Tibial artery (tissue), 4 donors: ENCODE data around the gene MICU2.

Experiments used
- DNase-seq, 2 donors: peaks; one replicate each; pipeline ENCODE4 v3.0.0-alpha.2; 2019
- H3K27ac ChIP-seq, 2 donors: fragments of 200-600 bp; sonication (generic) in 1 of 2; 1 replicate in 1 of 2; 2 replicates in 1 of 2; pipeline ENCODE4 v1.5.1; 2018 to 2019; ENCODE audit warnings: mild to moderate bottlenecking in 1 of 2
- H3K27me3 ChIP-seq, 2 donors: fragments of 200-600 bp; sonication (generic) in 1 of 2; one replicate each; pipeline versions ENCODE4 v1.5.1 to v1.6.0; 2016 to 2019
- H3K36me3 ChIP-seq, 3 donors: fragments of 200-600 bp; sonication (generic) in 2 of 3; one replicate each; pipeline ENCODE4 v1.5.1; 2016 to 2019; ENCODE audit warnings: mild to moderate bottlenecking in 2 of 3
- H3K4me1 ChIP-seq, 4 donors: fragments of 200-600 bp; sonication (generic) in 2 of 4; 1 replicate in 3 of 4; 2 replicates in 1 of 4; pipeline ENCODE4 v1.5.1; 2016 to 2019
- H3K4me3 ChIP-seq, 2 donors: fragments of 200-600 bp; sonication (generic) in 1 of 2; 1 replicate in 1 of 2; 2 replicates in 1 of 2; pipeline ENCODE4 v1.5.1; 2018 to 2019; ENCODE audit warnings: mild to moderate bottlenecking in 2 of 2
- H3K9me3 ChIP-seq, 3 donors: fragments of 200-600 bp; sonication (generic) in 1 of 3; one replicate each; pipeline ENCODE4 v1.5.1; 2016 to 2019
- intact Hi-C: fragments of 100-400 bp; cut with DNase I; formaldehyde crosslinking; loops from one replicate; pipeline ENCODE4 v1.15.0; 2023; ENCODE audit warnings: low total_unique reads
- TF ChIP-seq, protein P1 (sequence below), 2 experiments: fragments of 200-600 bp in 1 of 2; fragments of 450-650 bp in 1 of 2; IDR thresholded peaks; one replicate each; pipeline ENCODE4 v1.5.1; 2017 to 2019; ENCODE audit warnings: antibody characterized with exemption in 2 of 2, mild to moderate bottlenecking in 1 of 2, moderate library complexity in 1 of 2

The MICU2 gene

GRCh38 chr13:21579754-21580316 lies 24.1 kb downstream of the MICU2 start:
- TF ChIP-seq, protein P1, sequence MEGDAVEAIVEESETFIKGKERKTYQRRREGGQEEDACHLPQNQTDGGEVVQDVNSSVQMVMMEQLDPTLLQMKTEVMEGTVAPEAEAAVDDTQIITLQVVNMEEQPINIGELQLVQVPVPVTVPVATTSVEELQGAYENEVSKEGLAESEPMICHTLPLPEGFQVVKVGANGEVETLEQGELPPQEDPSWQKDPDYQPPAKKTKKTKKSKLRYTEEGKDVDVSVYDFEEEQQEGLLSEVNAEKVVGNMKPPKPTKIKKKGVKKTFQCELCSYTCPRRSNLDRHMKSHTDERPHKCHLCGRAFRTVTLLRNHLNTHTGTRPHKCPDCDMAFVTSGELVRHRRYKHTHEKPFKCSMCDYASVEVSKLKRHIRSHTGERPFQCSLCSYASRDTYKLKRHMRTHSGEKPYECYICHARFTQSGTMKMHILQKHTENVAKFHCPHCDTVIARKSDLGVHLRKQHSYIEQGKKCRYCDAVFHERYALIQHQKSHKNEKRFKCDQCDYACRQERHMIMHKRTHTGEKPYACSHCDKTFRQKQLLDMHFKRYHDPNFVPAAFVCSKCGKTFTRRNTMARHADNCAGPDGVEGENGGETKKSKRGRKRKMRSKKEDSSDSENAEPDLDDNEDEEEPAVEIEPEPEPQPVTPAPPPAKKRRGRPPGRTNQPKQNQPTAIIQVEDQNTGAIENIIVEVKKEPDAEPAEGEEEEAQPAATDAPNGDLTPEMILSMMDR (IDR thresholded peaks at IDR 0.05) = no peak

DNA sequence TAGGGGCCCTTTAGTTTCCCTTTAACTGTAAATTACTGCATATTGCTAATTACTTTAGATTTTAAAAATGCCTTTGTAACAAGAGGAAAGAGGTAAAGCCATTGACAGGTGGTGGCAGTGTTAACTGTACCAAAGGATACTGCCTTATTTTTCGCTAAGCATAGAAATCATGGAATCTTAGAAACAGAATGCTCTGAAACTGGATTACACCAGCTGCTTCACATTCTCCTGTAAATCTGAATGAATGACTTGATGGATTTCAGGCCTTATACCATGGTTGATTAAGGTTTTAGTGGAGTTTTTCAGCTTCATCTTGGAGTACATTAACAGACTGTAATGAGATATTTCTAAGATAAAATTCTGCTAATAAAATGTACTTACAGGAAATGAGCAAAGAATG lies 25.2 kb downstream of the MICU2 start:
- Histone ChIP-seq H3K4me1 (no peaks in the 10 kb centered on the region), H3K27ac (no peak overlapping the region), H3K27me3 (no peaks in the 10 kb centered on the region), H3K9me3 (peaks cover 0 to 9% (median 3%) of the 10 kb centered on the region in 3 donors), H3K4me3 (no peak overlapping the region), H3K36me3 (peaks cover 0 to 6% (median 0%) of the 10 kb centered on the region in 3 donors)
- DNase-seq = no peak
- intact Hi-C loops = no loop called here
- TF ChIP-seq, protein P1 (IDR thresholded peaks at IDR 0.05) = no peak

More at GRCh38 chr13:21579754-21580316, 24.1 kb downstream of the MICU2 start:
- intact Hi-C loops = no loop called here
- no peak for DNase-seq
- H3K27me3 ChIP-seq = no peaks in the 10 kb centered on the region
- no peak overlapping the region for H3K4me3 ChIP-seq
- H3K9me3 ChIP-seq = peaks cover 0 to 9% (median 3%) of the 10 kb centered on the region in 3 donors
- no peaks in the 10 kb centered on the region for H3K4me1 ChIP-seq
- H3K36me3 ChIP-seq = peaks cover 0 to 6% (median 0%) of the 10 kb centered on the region in 3 donors
- no peak overlapping the region for H3K27ac ChIP-seq

GRCh38 chr13:21576426-21576825 lies 27.5 kb downstream of the MICU2 start:
- H3K4me1 ChIP-seq = no peaks in the 10 kb centered on the region
- no peak overlapping the region for H3K27ac ChIP-seq
- TF ChIP-seq, protein P1 (IDR thresholded peaks at IDR 0.05) = no peak
- no peaks in the 10 kb centered on the region for H3K9me3 ChIP-seq
- DNase-seq = no peak
- H3K27me3 ChIP-seq = no peaks in the 10 kb centered on the region
- H3K4me3 ChIP-seq = no peak overlapping the region
- no peaks in the 10 kb centered on the region for H3K36me3 ChIP-seq
- intact Hi-C loops = no loop called here

- intact Hi-C loops = loop anchor here (5.0 kb wide), 1 partner anchor 612 kb away; no protein-coding TSS in a partner anchor
- no peak for DNase-seq
- Histone ChIP-seq H3K4me1 (no peaks in the 10 kb centered on the region), H3K9me3 (no peaks in the 10 kb centered on the region), H3K36me3 (no peaks in the 10 kb centered on the region), H3K27ac (no peak overlapping the region), H3K4me3 (no peak overlapping the region), H3K27me3 (no peaks in the 10 kb centered on the region)
- TF ChIP-seq, protein P1 (IDR thresholded peaks at IDR 0.05) = no peak
Observed at GRCh38 chr13:21573920-21574712, 29.9 kb downstream of the MICU2 start.

GRCh38 chr13:21569686-21570085 lies 34.3 kb downstream of the MICU2 start:
- H3K4me1 ChIP-seq = no peaks in the 10 kb centered on the region
- intact Hi-C loops = loop anchor here (5.0 kb wide), 1 partner anchor 607 kb away; no protein-coding TSS in a partner anchor
- TF ChIP-seq, protein P1 (IDR thresholded peaks at IDR 0.05) = no peak

More at GRCh38 chr13:21569686-21570085, 34.3 kb downstream of the MICU2 start:
- Histone ChIP-seq H3K36me3 (peaks cover 8 to 16% (median 15%) of the 10 kb centered on the region in 3 donors), H3K27ac (no peak overlapping the region), H3K9me3 (no peaks in the 10 kb centered on the region), H3K4me3 (no peak overlapping the region), H3K27me3 (no peaks in the 10 kb centered on the region)
- no peak for DNase-seq
